ENCODE results near the gene BGLAP. TPM values are rescaled to one million over a fixed set of nuclear protein-coding genes. Genes with fewer than 3 reads are reported as not detected.

BGLAP gene
- polyA plus RNA-seq, 3 donors: 2.2 TPM; not detected in 2

DNA sequence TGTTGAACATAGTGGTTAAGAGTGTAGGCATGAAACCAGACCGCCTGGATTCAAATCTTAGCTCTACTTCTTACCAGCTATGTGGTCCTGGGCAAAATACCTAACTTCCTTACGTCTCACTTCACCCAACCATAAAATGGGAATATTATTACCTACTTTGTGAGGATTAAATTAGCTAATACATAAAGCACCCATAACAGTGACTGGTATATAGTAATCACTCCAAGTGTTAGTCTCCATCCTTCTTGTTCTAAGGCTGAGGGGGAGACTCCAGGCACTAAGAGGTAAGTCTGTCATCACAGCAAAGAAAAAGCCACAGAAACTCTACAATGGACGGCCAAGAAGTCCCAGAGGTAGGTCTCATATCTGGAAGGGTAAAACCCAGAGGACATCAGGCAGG is 37.9 kb downstream of the BGLAP start:
- H4K20me1 ChIP-seq (ENCODE audit: insufficient read depth, low read length): peaks cover 49% of the 10 kb centered on the region
- no peak overlapping the region for H3K4me2 ChIP-seq (replicated peaks; ENCODE audit: extremely low read depth, low read length, poor library complexity, severe bottlenecking)
- peaks cover 76% of the 10 kb centered on the region for H3K79me2 ChIP-seq (ENCODE audit: insufficient read depth, low read length)
- peaks cover 87 to 88% of the 10 kb centered on the region in 2 donors for H3K4me1 ChIP-seq (ENCODE audit: control insufficient read depth in 1 of 2, insufficient read depth in 2 of 2, low read length in 2 of 2)
- no peaks in the 10 kb centered on the region for H3K9me3 Mint-ChIP-seq
- H3K27ac ChIP-seq (ENCODE audit: low read depth in 1 of 2, low read length in 2 of 2): peak overlapping the region in 1 of 2 donors; percentile 38
- no peak overlapping the region for H3K9ac ChIP-seq (ENCODE audit: insufficient read depth, low read length, poor library complexity, severe bottlenecking)
- DNase-seq: no peak
- intact Hi-C loops (cut with micrococcal nuclease): loop anchor here in 1 of 2 donors (10.0 kb wide), 1 partner anchor 55 kb away; the partner anchor contains the start of genes CCT3 and TSACC
- H3K27me3 ChIP-seq (ENCODE audit: control insufficient read depth in 2 of 2, insufficient read depth in 2 of 2, low read length in 2 of 2): no peaks in the 10 kb centered on the region
- WGBS (ENCODE audit: insufficient coverage): 100% methylated on average over 1 of the region's 3 CpGs
- no peak overlapping the region for H3K4me3 ChIP-seq (replicated peaks in 1 of 3; ENCODE audit: low read depth in 2 of 3, low read length in 3 of 3)
- H3K27me3 Mint-ChIP-seq (ENCODE audit: low read depth in 3 of 3): no peaks in the 10 kb centered on the region
- peaks cover 75% of the 10 kb centered on the region for H3K4me1 Mint-ChIP-seq
- H3K27ac Mint-ChIP-seq: peak overlapping the region in 2 of 7 donors; percentile 38 to 42
- H3K9me3 ChIP-seq (replicated peaks in 1 of 2; ENCODE audit: control insufficient read depth in 1 of 2, insufficient read depth in 1 of 2, low read length in 2 of 2): no peaks in the 10 kb centered on the region
- H3K36me3 Mint-ChIP-seq: peaks cover 28 to 48% of the 10 kb centered on the region in 2 donors
- no peak overlapping the region for H3K4me3 Mint-ChIP-seq
- no peak overlapping the region for H2AFZ ChIP-seq (ENCODE audit: insufficient read depth, low read depth, low read length, poor library complexity, severe bottlenecking)
- H3K36me3 ChIP-seq (replicated peaks in 1 of 2; ENCODE audit: control insufficient read depth in 1 of 2, insufficient read depth in 2 of 2, low read length in 2 of 2): peaks cover 33 to 40% of the 10 kb centered on the region in 2 donors
- TF ChIP-seq, protein P1, sequence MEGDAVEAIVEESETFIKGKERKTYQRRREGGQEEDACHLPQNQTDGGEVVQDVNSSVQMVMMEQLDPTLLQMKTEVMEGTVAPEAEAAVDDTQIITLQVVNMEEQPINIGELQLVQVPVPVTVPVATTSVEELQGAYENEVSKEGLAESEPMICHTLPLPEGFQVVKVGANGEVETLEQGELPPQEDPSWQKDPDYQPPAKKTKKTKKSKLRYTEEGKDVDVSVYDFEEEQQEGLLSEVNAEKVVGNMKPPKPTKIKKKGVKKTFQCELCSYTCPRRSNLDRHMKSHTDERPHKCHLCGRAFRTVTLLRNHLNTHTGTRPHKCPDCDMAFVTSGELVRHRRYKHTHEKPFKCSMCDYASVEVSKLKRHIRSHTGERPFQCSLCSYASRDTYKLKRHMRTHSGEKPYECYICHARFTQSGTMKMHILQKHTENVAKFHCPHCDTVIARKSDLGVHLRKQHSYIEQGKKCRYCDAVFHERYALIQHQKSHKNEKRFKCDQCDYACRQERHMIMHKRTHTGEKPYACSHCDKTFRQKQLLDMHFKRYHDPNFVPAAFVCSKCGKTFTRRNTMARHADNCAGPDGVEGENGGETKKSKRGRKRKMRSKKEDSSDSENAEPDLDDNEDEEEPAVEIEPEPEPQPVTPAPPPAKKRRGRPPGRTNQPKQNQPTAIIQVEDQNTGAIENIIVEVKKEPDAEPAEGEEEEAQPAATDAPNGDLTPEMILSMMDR (IDR thresholded peaks at IDR 0.05): no peak

- Mint-ChIP-seq H3K9me3 (no peaks in the 10 kb centered on the region), H3K4me1 (peaks cover 73% of the 10 kb centered on the region), H3K27me3 (ENCODE audit: low read depth in 3 of 3) (no peaks in the 10 kb centered on the region), H3K27ac (peak overlapping the region; percentile 59 to 95 (median 90)), H3K36me3 (peaks cover 23 to 47% of the 10 kb centered on the region in 2 donors), H3K4me3 (peak overlapping the region; percentile 90 to 94)
- peak overlapping the region; percentile 82 for H2AFZ ChIP-seq (ENCODE audit: insufficient read depth, low read depth, low read length, poor library complexity, severe bottlenecking)
- H3K4me1 ChIP-seq (ENCODE audit: control insufficient read depth in 1 of 2, insufficient read depth in 2 of 2, low read length in 2 of 2): peaks cover 82 to 85% of the 10 kb centered on the region in 2 donors
- H3K27ac ChIP-seq (ENCODE audit: low read depth in 1 of 2, low read length in 2 of 2): peak overlapping the region; percentile 79 to 82
- DNase-seq: peak in 1 of 3 donors; percentile 33
- H3K9me3 ChIP-seq (replicated peaks in 1 of 2; ENCODE audit: control insufficient read depth in 1 of 2, insufficient read depth in 1 of 2, low read length in 2 of 2): no peaks in the 10 kb centered on the region
- peaks cover 49% of the 10 kb centered on the region for H4K20me1 ChIP-seq (ENCODE audit: insufficient read depth, low read length)
- peak overlapping the region in 2 of 3 experiments; percentile 63 to 94 for H3K4me3 ChIP-seq (replicated peaks in 1 of 3; ENCODE audit: low read depth in 2 of 3, low read length in 3 of 3)
- H3K79me2 ChIP-seq (ENCODE audit: insufficient read depth, low read length): peaks cover 66% of the 10 kb centered on the region
- H3K9ac ChIP-seq (ENCODE audit: insufficient read depth, low read length, poor library complexity, severe bottlenecking): peak overlapping the region; percentile 85
- peaks cover 28 to 37% of the 10 kb centered on the region in 2 donors for H3K36me3 ChIP-seq (replicated peaks in 1 of 2; ENCODE audit: control insufficient read depth in 1 of 2, insufficient read depth in 2 of 2, low read length in 2 of 2)
- H3K27me3 ChIP-seq (ENCODE audit: control insufficient read depth in 2 of 2, insufficient read depth in 2 of 2, low read length in 2 of 2): no peaks in the 10 kb centered on the region
- peak overlapping the region; percentile 90 for H3K4me2 ChIP-seq (replicated peaks; ENCODE audit: extremely low read depth, low read length, poor library complexity, severe bottlenecking)
- WGBS (ENCODE audit: insufficient coverage): 33% methylated on average over 8 of the region's 8 CpGs
- TF ChIP-seq, protein P1 (IDR thresholded peaks at IDR 0.05): no peak
- intact Hi-C loops (cut with micrococcal nuclease): no loop called here
Measured at GRCh38 chr1:156281281-156281680, 39.3 kb downstream of the BGLAP start.

Measured in CD14-positive monocyte (primary cell).